HEK293 (cell line): Measurements from ENCODE around the gene TIMM10.

Experiments
- CTCF ChIA-PET: fragments of 350-600 bp; formaldehyde crosslinking; extraction: SDS; loops from one replicate; lab custom pipeline; 2021; ENCODE audit warnings: antibody characterized with exemption; lab: Yijun Ruan, JAX
- POLR2A ChIA-PET: fragments of 300-600 bp; formaldehyde crosslinking; extraction: SDS; loops from one replicate; lab custom pipeline; 2020; ENCODE audit warnings: antibody characterized with exemption, inconsistent platforms; lab: Yijun Ruan, JAX
- H3K27ac ChIP-seq: fragments of 200-500 bp; sonication (Bioruptor generic); 2 replicates; pipeline ENCODE4 v1.5.1; 2014; ENCODE audit warnings: low read depth, low read length, control low read depth, inconsistent platforms; ENCODE audit errors: extremely low read depth
- H3K36me3 ChIP-seq, 2 experiments: fragments of 200-500 bp in 1 of 2; sonication (Bioruptor generic) in 1 of 2; 1 replicate in 1 of 2; 2 replicates in 1 of 2; pipeline ENCODE4 v1.5.1; 2014 to 2017; ENCODE audit warnings: inconsistent platforms in 2 of 2, low read length in 2 of 2; ENCODE audit not compliant: control insufficient read depth in 2 of 2, insufficient read depth in 1 of 2
- H3K4me1 ChIP-seq: fragments of 200-500 bp; sonication (Bioruptor generic); 2 replicates; pipeline ENCODE4 v1.5.1; 2014; ENCODE audit warnings: mild to moderate bottlenecking, low read length, inconsistent platforms; ENCODE audit not compliant: control insufficient read depth, insufficient read depth
- H3K4me3 ChIP-seq: 2 replicates; pipeline ENCODE4 v1.5.1; 2011; ENCODE audit warnings: low read depth, mild to moderate bottlenecking, control low read depth, low read length, moderate library complexity
- H3K9me3 ChIP-seq: fragments of 200-500 bp; sonication (Bioruptor generic); 2 replicates; pipeline ENCODE4 v1.5.1; 2014; ENCODE audit warnings: low read depth, low read length, inconsistent platforms; ENCODE audit not compliant: control insufficient read depth, insufficient read depth
- KLF8 ChIP-seq: fragments of 450-650 bp; formaldehyde crosslinking; IDR thresholded peaks from 2 replicates; pipeline ENCODE4 v1.5.1; 2016; ENCODE audit warnings: missing biosample characterization, missing genetic modification characterization
- PRDM10 ChIP-seq: fragments of 450-650 bp; formaldehyde crosslinking; IDR thresholded peaks from 2 replicates; pipeline ENCODE4 v1.5.1; 2016; ENCODE audit warnings: missing biosample characterization, missing genetic modification characterization
- SCRT1 ChIP-seq: fragments of 450-650 bp; formaldehyde crosslinking; IDR thresholded peaks from 2 replicates; pipeline ENCODE4 v1.5.1; 2016; ENCODE audit warnings: missing biosample characterization, missing genetic modification characterization, borderline replicate concordance
- SP2 ChIP-seq: fragments of 450-650 bp; formaldehyde crosslinking; IDR thresholded peaks from 2 replicates; pipeline ENCODE4 v1.5.1; 2016; ENCODE audit warnings: missing biosample characterization, missing genetic modification characterization
- SP3 ChIP-seq: fragments of 450-650 bp; formaldehyde crosslinking; IDR thresholded peaks from 2 replicates; pipeline ENCODE4 v1.5.1; 2016; ENCODE audit warnings: missing biosample characterization, missing genetic modification characterization
- TRIM28 ChIP-seq: IDR thresholded peaks from 2 replicates; pipeline ENCODE4 v1.6.1; 2011; ENCODE audit warnings: low read length, control low read depth, borderline replicate concordance
- YY1 ChIP-seq: fragments of 450-650 bp; formaldehyde crosslinking; IDR thresholded peaks from 2 replicates; pipeline ENCODE4 v1.5.1; 2018; ENCODE audit warnings: missing biosample characterization, missing genetic modification characterization
- ZBTB10 ChIP-seq: fragments of 450-650 bp; formaldehyde crosslinking; IDR thresholded peaks from 2 replicates; pipeline ENCODE4 v1.5.1; 2016; ENCODE audit warnings: missing biosample characterization, missing genetic modification characterization
- ZBTB11 ChIP-seq: fragments of 450-650 bp; formaldehyde crosslinking; conservative IDR thresholded peaks from 2 replicates; pipeline ENCODE4 v1.5.1; 2016; ENCODE audit warnings: low read depth, missing biosample characterization, missing genetic modification characterization
- ZBTB17 ChIP-seq: fragments of 450-650 bp; formaldehyde crosslinking; IDR thresholded peaks from 2 replicates; pipeline ENCODE4 v1.5.1; 2016; ENCODE audit warnings: missing biosample characterization, missing genetic modification characterization
- ZBTB20 ChIP-seq: fragments of 450-650 bp; formaldehyde crosslinking; IDR thresholded peaks from 2 replicates; pipeline ENCODE4 v1.5.1; 2016; ENCODE audit warnings: missing biosample characterization, missing genetic modification characterization
- ZNF24 ChIP-seq: fragments of 450-650 bp; formaldehyde crosslinking; IDR thresholded peaks from 2 replicates; pipeline ENCODE4 v1.5.1; 2016; ENCODE audit warnings: missing biosample characterization, missing genetic modification characterization
- ZNF391 ChIP-seq: fragments of 450-650 bp; formaldehyde crosslinking; IDR thresholded peaks from 2 replicates; pipeline ENCODE4 v1.5.1; 2016; ENCODE audit warnings: low read depth, missing biosample characterization, missing genetic modification characterization, borderline replicate concordance
- ZNF394 ChIP-seq: fragments of 450-650 bp; formaldehyde crosslinking; IDR thresholded peaks from 2 replicates; pipeline ENCODE4 v1.5.1; 2016; ENCODE audit warnings: missing biosample characterization, missing genetic modification characterization, mild to moderate bottlenecking, moderate library complexity, borderline replicate concordance
- ZNF513 ChIP-seq: fragments of 450-650 bp; IDR thresholded peaks from 2 replicates; pipeline ENCODE4 v1.5.1; 2018; ENCODE audit warnings: missing biosample characterization, missing genetic modification characterization
- ZNF530 ChIP-seq: fragments of 450-650 bp; formaldehyde crosslinking; IDR thresholded peaks from 2 replicates; pipeline ENCODE4 v1.5.1; 2016; ENCODE audit warnings: low read depth, missing biosample characterization, missing genetic modification characterization
- ZNF629 ChIP-seq: fragments of 450-650 bp; formaldehyde crosslinking; IDR thresholded peaks from 2 replicates; pipeline ENCODE4 v1.5.1; 2017; ENCODE audit warnings: missing biosample characterization, missing genetic modification characterization
- ZNF692 ChIP-seq: fragments of 450-650 bp; formaldehyde crosslinking; IDR thresholded peaks from 2 replicates; pipeline ENCODE4 v1.5.1; 2016; ENCODE audit warnings: missing biosample characterization, missing genetic modification characterization
- ZNF76 ChIP-seq: fragments of 450-650 bp; formaldehyde crosslinking; IDR thresholded peaks from 2 replicates; pipeline ENCODE4; 2016; ENCODE audit warnings: low read depth, missing biosample characterization, missing genetic modification characterization, borderline replicate concordance
- ZXDB ChIP-seq: fragments of 450-650 bp; formaldehyde crosslinking; IDR thresholded peaks from 2 replicates; pipeline ENCODE4 v1.5.1; 2016; ENCODE audit warnings: missing biosample characterization, missing genetic modification characterization

Gene TIMM10

GRCh38 chr11:57530596-57531507 is at the start of gene TIMM10:
Gene TIMM10, minus strand, starts transcription at chr11:57530754. Its CDS starts 565 bp downstream, at chr11:57530189.
- Histone ChIP-seq H3K9me3 (no peaks in the 10 kb centered on the region), H3K27ac (no peak within 1 kb of the TSS), H3K36me3 (peaks cover 0 to 22% of the 10 kb centered on the region in 2 experiments; a peak in 1 of 3 replicates), H3K4me1 (no peaks in the 10 kb centered on the region), H3K4me3 (peak within 1 kb of the TSS; percentile 94)
- POLR2A ChIA-PET: interaction anchor here (0.8 to 2.1 kb wide), 4 partner anchors 70 to 114 kb away, joined by 3 to 6 read pairs (median 4); partner anchors contain the start of gene RTN4RL2
- CTCF ChIA-PET: interaction anchor here (1.2 to 12.7 kb wide), 4 partner anchors 39 to 114 kb away, joined by 7 to 218 read pairs (median 124); partner anchors contain the start of gene RTN4RL2
- TF ChIP-seq YY1 (no peak), PRDM10 (tag by site-specific recombination) (0 out of 2 replicates have a peak, but pooled peaks have one; percentile 17), ZXDB (tag by site-specific recombination) (peak; percentile 45; the same call in 1 of the 2 replicates), ZNF391 (tag by site-specific recombination) (no peak), ZNF629 (tag by site-specific recombination) (peak; percentile 67), SP2 (tag by site-specific recombination) (peak; percentile 83), ZNF530 (tag by site-specific recombination) (no peak), ZNF394 (tag by site-specific recombination) (peak; percentile 14; the same call in 1 of the 2 replicates), ZNF76 (tag by site-specific recombination) (peak; percentile 58; the same call in 1 of the 2 replicates), KLF8 (0 out of 2 replicates have a peak, but pooled peaks have one; percentile 47), ZBTB11 (tag by site-specific recombination) (peak; percentile 70), TRIM28 (peak; percentile 34; the same call in 1 of the 2 replicates), ZBTB20 (tag by site-specific recombination) (no peak), ZNF513 (tag by site-specific recombination) (peak; percentile 44; the same call in 1 of the 2 replicates), ZNF24 (tag by site-specific recombination) (peak; percentile 43; the same call in 1 of the 2 replicates), ZBTB17 (tag by site-specific recombination) (peak; percentile 90), ZNF692 (tag by site-specific recombination) (0 out of 2 replicates have a peak, but pooled peaks have one; percentile 20), SP3 (tag by site-specific recombination) (peak; percentile 75), SCRT1 (0 out of 2 replicates have a peak, but pooled peaks have one; percentile 30), ZBTB10 (0 out of 2 replicates have a peak, but pooled peaks have one; percentile 18)
